ENCODE data around the gene GRIK1. TPM values are rescaled to one million over a fixed set of nuclear protein-coding genes. Genes with fewer than 3 reads are reported as not detected.

The GRIK1 gene
- total RNA-seq, 4 donors from 2014 or later: not detected

DNA sequence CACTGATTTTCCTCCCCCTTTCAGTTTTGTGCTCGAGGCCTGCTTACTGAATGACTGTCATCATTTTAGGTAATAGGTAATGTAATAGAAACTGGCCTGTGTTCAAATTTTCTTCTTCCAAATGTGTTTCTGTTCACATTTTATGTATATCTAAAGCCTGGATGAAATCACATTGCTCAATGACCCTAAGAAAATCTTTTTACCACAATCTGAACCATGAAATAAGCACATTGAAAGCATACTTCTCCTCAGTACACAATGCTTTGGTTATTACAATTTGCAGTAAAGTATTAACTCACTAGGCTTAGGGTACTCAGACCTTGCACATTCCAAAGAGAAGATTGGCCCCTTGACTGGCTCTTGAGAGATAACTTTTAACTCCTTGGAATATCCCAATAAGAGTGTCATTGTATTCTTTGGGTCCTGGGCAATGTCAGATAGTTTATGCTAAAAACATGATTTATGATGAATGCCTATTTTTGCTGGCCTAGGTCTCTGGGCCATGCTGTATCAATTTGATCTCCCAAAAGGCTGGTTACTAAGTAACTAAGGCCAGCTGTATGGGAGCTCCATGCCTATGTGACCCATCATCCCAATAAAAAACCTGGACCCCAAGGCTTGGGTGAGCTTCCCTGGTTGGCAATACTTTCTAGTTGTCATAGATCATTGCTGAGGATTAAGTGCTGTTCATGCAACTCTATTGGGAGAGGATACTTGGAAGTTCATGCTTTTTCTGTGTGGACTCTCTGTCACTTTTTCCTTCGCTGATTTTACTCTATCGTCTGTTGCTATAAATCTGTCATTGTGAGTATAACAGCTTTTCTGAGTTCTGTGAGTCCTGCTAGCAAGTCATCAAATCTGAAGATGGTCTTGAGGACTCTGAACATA lies 293.9 kb downstream of the GRIK1 start:
- in situ Hi-C loops (cut with MboI; ENCODE audit: low pct_ligation_motif_present in 1 of 4, low pct_unique_long_range_greater_than_20kb in 1 of 4, low sequenced_read_pairs in 3 of 4): no loop called here
- H3K27ac ChIP-seq: no peak overlapping the region
- no peak overlapping the region for H3K4me3 ChIP-seq
- no peaks in the 10 kb centered on the region for H3K9me3 ChIP-seq
- no peaks in the 10 kb centered on the region for H3K4me1 ChIP-seq
- H3K36me3 ChIP-seq: no peaks in the 10 kb centered on the region
- TF ChIP-seq POLR2A (IDR thresholded peaks at IDR 0.05) (no peak), EP300 (IDR thresholded peaks at IDR 0.05; ENCODE audit: low read depth) (no peak), POLR2AphosphoS5 (IDR thresholded peaks at IDR 0.05) (no peak)
- TF ChIP-seq, protein P1, sequence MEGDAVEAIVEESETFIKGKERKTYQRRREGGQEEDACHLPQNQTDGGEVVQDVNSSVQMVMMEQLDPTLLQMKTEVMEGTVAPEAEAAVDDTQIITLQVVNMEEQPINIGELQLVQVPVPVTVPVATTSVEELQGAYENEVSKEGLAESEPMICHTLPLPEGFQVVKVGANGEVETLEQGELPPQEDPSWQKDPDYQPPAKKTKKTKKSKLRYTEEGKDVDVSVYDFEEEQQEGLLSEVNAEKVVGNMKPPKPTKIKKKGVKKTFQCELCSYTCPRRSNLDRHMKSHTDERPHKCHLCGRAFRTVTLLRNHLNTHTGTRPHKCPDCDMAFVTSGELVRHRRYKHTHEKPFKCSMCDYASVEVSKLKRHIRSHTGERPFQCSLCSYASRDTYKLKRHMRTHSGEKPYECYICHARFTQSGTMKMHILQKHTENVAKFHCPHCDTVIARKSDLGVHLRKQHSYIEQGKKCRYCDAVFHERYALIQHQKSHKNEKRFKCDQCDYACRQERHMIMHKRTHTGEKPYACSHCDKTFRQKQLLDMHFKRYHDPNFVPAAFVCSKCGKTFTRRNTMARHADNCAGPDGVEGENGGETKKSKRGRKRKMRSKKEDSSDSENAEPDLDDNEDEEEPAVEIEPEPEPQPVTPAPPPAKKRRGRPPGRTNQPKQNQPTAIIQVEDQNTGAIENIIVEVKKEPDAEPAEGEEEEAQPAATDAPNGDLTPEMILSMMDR (IDR thresholded peaks at IDR 0.05): no peak
- intact Hi-C loops (cut with DNase I; ENCODE audit: low total_unique reads): no loop called here
- no peak for DNase-seq
- H3K27me3 ChIP-seq: no peaks in the 10 kb centered on the region
- 76 to 82% methylated on average over 3 of the region's 3 CpGs for WGBS, 2 donors (ENCODE audit: low coverage in 1 of 2)

DNA sequence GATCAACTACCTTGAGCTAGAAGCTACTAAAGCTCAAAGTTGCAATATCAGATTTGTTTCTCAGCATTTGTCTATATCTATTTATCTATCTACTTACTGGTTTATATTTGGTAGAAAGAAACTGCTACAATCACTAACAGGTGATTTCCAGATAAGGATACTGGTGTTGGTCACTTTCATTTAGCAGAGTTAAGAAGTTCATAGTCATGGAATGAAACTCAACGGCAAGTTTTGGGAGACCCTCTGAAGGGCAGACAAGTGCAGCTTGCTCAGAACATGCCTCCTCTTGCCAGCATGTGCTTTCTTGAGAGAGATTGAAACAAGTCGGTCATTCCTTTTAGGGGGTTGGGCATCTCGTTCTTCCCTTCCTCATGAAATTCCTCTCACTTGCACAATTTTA lies 296.5 kb downstream of the GRIK1 start:
- H3K4me1 ChIP-seq: no peaks in the 10 kb centered on the region
- H3K36me3 ChIP-seq: no peaks in the 10 kb centered on the region
- in situ Hi-C loops (cut with MboI; ENCODE audit: low pct_ligation_motif_present in 1 of 4, low pct_unique_long_range_greater_than_20kb in 1 of 4, low sequenced_read_pairs in 3 of 4): no loop called here
- 88 to 89% methylated on average over 3 of the region's 3 CpGs for WGBS, 2 donors (ENCODE audit: low coverage in 1 of 2)
- no peak overlapping the region for H3K4me3 ChIP-seq
- TF ChIP-seq EP300 (IDR thresholded peaks at IDR 0.05; ENCODE audit: low read depth) (no peak), POLR2AphosphoS5 (IDR thresholded peaks at IDR 0.05) (no peak), POLR2A (IDR thresholded peaks at IDR 0.05) (no peak)
- TF ChIP-seq, protein P1 (IDR thresholded peaks at IDR 0.05): no peak
- H3K27me3 ChIP-seq: no peaks in the 10 kb centered on the region
- no peak for DNase-seq
- H3K27ac ChIP-seq: no peak overlapping the region
- no peaks in the 10 kb centered on the region for H3K9me3 ChIP-seq
- intact Hi-C loops (cut with DNase I; ENCODE audit: low total_unique reads): no loop called here

DNA sequence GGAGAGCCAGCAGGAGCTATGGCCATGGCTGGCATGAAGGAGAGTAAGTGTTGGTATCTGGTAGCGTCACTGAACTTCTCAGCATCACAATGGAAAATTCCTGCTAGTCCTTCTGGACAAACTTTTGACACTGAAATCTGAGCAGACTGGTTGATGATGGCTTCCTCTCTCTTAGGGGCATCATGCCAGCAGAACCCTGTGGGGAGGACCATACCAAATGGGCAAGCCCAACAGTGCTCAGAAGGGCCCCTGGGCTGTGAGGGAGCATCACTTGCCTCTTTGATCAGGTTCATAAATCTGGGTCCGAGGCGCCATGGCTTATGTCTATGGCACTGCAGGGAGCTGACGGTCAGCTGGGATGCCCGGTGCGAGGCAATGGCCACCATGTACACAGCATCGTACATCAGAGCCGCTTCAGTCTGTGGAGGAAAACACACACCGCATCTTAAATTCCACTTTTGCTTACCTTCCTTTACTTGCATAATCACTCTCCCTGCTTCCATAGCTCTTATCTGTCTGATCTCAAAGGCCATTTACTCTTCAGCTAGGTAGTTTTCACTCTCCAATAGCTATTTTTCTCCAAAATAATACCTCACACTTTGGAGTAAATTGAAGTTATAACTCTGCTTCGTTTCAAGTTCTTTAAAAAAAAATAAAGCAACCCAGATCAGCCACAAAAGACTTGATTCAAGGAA lies 297.1 kb downstream of the GRIK1 start:
- Histone ChIP-seq H3K4me1 (no peaks in the 10 kb centered on the region), H3K4me3 (no peak overlapping the region), H3K27ac (no peak overlapping the region), H3K27me3 (no peaks in the 10 kb centered on the region), H3K9me3 (no peaks in the 10 kb centered on the region), H3K36me3 (no peaks in the 10 kb centered on the region)
- WGBS, 2 donors (ENCODE audit: low coverage in 1 of 2): 90 to 91% methylated on average over 7 to 9 of the region's 10 CpGs
- no peak for DNase-seq
- intact Hi-C loops (cut with DNase I; ENCODE audit: low total_unique reads): no loop called here
- TF ChIP-seq POLR2A (IDR thresholded peaks at IDR 0.05): no peak
- TF ChIP-seq, protein P1 (IDR thresholded peaks at IDR 0.05): no peak
- TF ChIP-seq EP300 (IDR thresholded peaks at IDR 0.05; ENCODE audit: low read depth): no peak
- no peak for TF ChIP-seq POLR2AphosphoS5 (IDR thresholded peaks at IDR 0.05)
- in situ Hi-C loops (cut with MboI; ENCODE audit: low pct_ligation_motif_present in 1 of 4, low pct_unique_long_range_greater_than_20kb in 1 of 4, low sequenced_read_pairs in 3 of 4): no loop called here
